ENCODE measurements around the gene SCFD1. TPM values are rescaled to one million over a fixed set of nuclear protein-coding genes. Genes with fewer than 3 reads are reported as not detected.
"Not testable (repeated sequence)": the region's sequence is repeated elsewhere in the genome, so short reads cannot be mapped to it uniquely, and the experiment has no call there.

Gene SCFD1
- total RNA-seq, 1 donor from 2014 or later: 41.7 TPM

DNA sequence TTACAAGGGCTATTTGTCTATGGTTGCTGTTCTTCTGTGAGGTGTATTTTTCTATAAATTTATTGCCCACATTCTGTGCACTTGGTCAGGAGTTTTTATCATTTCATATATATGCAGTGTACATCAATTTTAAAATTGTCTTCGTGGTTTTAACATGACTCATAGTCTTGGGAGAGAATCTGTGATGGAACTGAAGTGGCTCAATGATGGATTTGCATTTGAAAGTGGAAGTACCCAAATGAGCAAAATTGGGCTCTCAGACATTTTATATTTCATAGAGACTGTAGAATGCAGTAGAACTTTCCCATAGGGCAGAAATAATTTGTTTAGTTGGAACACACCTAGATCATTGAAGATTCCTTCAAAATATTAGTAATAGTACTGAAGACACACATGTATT is 1.9 kb upstream of the SCFD1 start:
- TF ChIP-seq, protein P1, sequence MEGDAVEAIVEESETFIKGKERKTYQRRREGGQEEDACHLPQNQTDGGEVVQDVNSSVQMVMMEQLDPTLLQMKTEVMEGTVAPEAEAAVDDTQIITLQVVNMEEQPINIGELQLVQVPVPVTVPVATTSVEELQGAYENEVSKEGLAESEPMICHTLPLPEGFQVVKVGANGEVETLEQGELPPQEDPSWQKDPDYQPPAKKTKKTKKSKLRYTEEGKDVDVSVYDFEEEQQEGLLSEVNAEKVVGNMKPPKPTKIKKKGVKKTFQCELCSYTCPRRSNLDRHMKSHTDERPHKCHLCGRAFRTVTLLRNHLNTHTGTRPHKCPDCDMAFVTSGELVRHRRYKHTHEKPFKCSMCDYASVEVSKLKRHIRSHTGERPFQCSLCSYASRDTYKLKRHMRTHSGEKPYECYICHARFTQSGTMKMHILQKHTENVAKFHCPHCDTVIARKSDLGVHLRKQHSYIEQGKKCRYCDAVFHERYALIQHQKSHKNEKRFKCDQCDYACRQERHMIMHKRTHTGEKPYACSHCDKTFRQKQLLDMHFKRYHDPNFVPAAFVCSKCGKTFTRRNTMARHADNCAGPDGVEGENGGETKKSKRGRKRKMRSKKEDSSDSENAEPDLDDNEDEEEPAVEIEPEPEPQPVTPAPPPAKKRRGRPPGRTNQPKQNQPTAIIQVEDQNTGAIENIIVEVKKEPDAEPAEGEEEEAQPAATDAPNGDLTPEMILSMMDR (IDR thresholded peaks at IDR 0.05; ENCODE audit: insufficient read depth, low read length, poor library complexity, severe bottlenecking): no peak
- Histone ChIP-seq H3K36me3 (ENCODE audit: control insufficient read depth, insufficient read depth, low read length) (no peaks in the 10 kb centered on the region), H3K27me3 (ENCODE audit: control insufficient read depth, insufficient read depth, low read length) (no peaks in the 10 kb centered on the region), H3K4me3 (ENCODE audit: low read depth, low read length) (no peak overlapping the region)
- DNase-seq (ENCODE audit: low read depth): no peak

DNA sequence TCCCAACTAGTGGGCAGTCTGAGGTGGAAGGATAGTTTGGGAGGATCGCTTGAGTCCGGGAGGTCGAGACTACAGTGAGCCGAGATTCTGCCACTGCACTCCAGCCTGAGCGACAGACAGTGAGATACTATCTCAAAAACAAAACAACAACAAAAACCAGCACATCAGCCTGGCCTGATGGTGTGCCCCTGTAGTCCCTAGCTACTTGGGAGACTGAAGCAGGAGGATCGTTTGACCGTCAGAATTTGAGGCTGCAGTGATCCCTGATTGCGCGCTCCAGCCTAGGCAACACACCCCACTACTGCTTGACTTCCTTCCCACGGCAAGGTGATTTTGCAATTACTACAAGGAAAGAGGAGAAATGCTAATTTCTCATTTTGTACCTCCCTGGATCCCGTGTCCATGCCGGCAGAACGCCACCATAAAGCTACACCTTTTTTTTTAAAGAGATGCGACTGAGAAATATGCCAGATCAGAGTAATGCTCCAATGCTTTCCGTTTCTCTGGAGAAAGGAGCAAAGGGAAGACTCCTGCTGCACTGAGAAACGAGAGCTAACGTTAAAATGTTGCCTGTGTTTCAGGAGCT is 672 bp upstream of the SCFD1 start:
- no peak for DNase-seq (ENCODE audit: low read depth)
- Histone ChIP-seq H3K36me3 (ENCODE audit: control insufficient read depth, insufficient read depth, low read length) (no peaks in the 10 kb centered on the region), H3K4me3 (ENCODE audit: low read depth, low read length) (peak overlapping the region; percentile 84), H3K27me3 (ENCODE audit: control insufficient read depth, insufficient read depth, low read length) (no peaks in the 10 kb centered on the region)
- TF ChIP-seq, protein P1 (IDR thresholded peaks at IDR 0.05; ENCODE audit: insufficient read depth, low read length, poor library complexity, severe bottlenecking): no peak

DNA sequence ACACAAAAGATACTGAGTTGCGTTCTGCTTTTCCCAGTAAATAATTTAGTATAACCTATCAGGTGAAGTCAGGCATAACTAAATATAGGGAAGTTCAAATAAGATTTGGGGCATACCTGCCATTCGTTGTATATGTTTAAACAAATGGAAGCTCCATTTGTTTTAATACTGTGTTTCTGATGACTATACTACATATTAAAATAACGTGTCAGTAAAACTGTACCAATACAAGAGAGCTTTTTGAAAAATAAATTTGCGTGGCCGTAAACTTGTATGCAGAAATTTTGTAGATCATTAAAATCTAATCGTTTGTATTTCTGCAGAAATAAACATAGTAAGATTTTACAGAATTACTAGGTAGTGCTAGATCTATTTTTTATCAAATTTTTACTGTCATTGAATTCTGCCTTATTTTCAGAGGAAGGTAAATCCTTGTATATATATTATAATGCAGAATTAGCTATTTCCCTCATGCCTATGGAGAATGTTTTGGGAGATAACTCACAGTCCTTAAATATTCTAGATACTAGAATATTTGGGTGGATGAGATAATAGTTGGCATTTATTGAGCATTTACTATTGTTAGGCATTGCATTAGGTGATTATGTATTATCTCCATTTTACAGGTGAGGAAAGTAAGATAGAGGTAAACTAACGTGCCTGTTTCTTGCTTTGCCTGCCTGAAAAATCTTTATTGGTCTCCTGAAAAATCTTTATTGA is 1.5 kb downstream of the SCFD1 start:
- H3K4me3 ChIP-seq (ENCODE audit: low read depth, low read length): peak overlapping the region; percentile 84
- H3K27me3 ChIP-seq (ENCODE audit: control insufficient read depth, insufficient read depth, low read length): no peaks in the 10 kb centered on the region
- no peak for DNase-seq (ENCODE audit: low read depth)
- H3K36me3 ChIP-seq (ENCODE audit: control insufficient read depth, insufficient read depth, low read length): no peaks in the 10 kb centered on the region
- TF ChIP-seq, protein P1 (IDR thresholded peaks at IDR 0.05; ENCODE audit: insufficient read depth, low read length, poor library complexity, severe bottlenecking): no peak

DNA sequence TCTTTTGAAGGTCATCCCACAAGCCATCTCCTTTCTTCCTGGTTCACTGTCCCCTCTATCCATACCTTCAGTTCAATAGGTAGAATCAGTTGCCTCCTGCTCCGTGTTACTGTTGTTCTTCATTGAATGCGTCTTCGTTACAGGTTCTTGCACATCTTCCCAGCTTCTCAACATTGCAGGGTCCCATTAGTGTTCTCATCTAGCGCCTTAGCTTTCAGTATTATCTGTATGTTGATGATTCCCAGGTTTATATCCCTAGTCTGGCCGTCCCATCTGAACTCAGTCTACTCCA is 2.0 kb downstream of the SCFD1 start:
- TF ChIP-seq, protein P1 (IDR thresholded peaks at IDR 0.05; ENCODE audit: insufficient read depth, low read length, poor library complexity, severe bottlenecking): no peak
- no peaks in the 10 kb centered on the region for H3K36me3 ChIP-seq (ENCODE audit: control insufficient read depth, insufficient read depth, low read length)
- DNase-seq (ENCODE audit: low read depth): no peak
- H3K4me3 ChIP-seq (ENCODE audit: low read depth, low read length): no peak overlapping the region
- no peaks in the 10 kb centered on the region for H3K27me3 ChIP-seq (ENCODE audit: control insufficient read depth, insufficient read depth, low read length)

DNA sequence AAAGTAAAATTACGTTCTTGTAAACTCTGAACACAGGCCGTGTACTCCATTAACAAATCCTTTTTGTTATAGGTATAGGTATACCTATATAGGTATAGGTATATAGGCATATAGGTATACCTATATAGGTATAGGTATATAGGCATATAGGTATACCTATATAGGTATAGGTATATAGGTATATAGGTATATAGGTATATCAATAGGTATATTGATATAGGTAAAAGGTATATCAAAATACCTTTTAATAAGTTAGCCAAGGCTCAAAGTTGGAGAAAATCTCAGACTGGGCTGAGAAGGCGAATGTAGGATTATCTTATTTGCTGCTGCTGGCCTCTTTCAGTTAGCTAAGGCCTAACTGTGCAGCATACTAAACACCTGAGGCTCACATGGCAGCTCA is 3.4 kb downstream of the SCFD1 start:
- no peaks in the 10 kb centered on the region for H3K27me3 ChIP-seq (ENCODE audit: control insufficient read depth, insufficient read depth, low read length)
- DNase-seq (ENCODE audit: low read depth): no peak
- no peaks in the 10 kb centered on the region for H3K36me3 ChIP-seq (ENCODE audit: control insufficient read depth, insufficient read depth, low read length)
- no peak overlapping the region for H3K4me3 ChIP-seq (ENCODE audit: low read depth, low read length)
- TF ChIP-seq, protein P1 (IDR thresholded peaks at IDR 0.05; ENCODE audit: insufficient read depth, low read length, poor library complexity, severe bottlenecking): no peak

DNA sequence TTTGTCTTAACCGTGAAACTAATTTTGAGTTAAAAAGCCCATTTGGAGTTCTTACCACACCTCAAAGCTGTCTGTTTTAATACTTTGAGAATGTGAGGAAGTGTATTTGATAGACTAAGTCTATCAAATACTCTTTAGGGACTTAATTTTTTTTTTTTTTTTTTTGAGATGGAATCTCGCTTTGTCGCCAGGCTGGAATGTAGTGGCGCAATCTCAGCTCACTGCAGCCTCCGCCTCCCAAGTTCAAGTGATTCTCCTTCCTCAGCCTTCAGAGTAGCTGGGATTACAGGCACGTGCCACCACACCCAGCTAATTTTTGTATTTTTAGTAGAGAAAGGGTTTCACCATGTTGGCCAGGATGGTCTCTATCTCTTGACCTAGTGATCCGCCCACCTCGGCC is 7.3 kb downstream of the SCFD1 start:
- DNase-seq (ENCODE audit: low read depth); H3K4me3 ChIP-seq (ENCODE audit: low read depth, low read length); H3K36me3 ChIP-seq (ENCODE audit: control insufficient read depth, insufficient read depth, low read length); H3K27me3 ChIP-seq (ENCODE audit: control insufficient read depth, insufficient read depth, low read length): not testable (repeated sequence)
